GM13977 (cell line): ENCODE results near the gene PARD3.

Source experiments
- DNase-seq: peaks from one replicate; pipeline ENCODE4 v3.0.0; 2012; ENCODE audit warnings: low spot score
- CTCF ChIP-seq: IDR thresholded peaks from 2 replicates; pipeline ENCODE4 v1.5.1; 2012; ENCODE audit warnings: mild to moderate bottlenecking, control low read depth; ENCODE audit not compliant: insufficient read depth; ENCODE audit errors: extremely low read depth, missing control alignments
- in situ Hi-C: fragments of 300-500 bp; cut with MboI; formaldehyde crosslinking; loops from one replicate; pipeline ENCODE4 v1.12.0; 2022; ENCODE audit warnings: low sequenced_read_pairs, low pct_unique_long_range_greater_than_20kb, mixed read lengths, inconsistent platforms; ENCODE audit not compliant: unreplicated experiment

PARD3 gene

GRCh38 chr10:34764472-34764946 lies 50.6 kb downstream of the PARD3 start:
- TF ChIP-seq CTCF: no peak
- no peak for DNase-seq
- in situ Hi-C loops: no loop called here

GRCh38 chr10:34762603-34763299 lies 52.3 kb downstream of the PARD3 start:
- no peak for TF ChIP-seq CTCF
- DNase-seq: no peak
- in situ Hi-C loops: no loop called here

GRCh38 chr10:34762156-34762555 lies 52.9 kb downstream of the PARD3 start:
- in situ Hi-C loops: no loop called here
- no peak for DNase-seq
- no peak for TF ChIP-seq CTCF

- TF ChIP-seq CTCF: no peak
- in situ Hi-C loops: no loop called here
- no peak for DNase-seq
Measured at GRCh38 chr10:34761453-34761852, 53.6 kb downstream of the PARD3 start.

GRCh38 chr10:34760606-34761005 lies 54.5 kb downstream of the PARD3 start:
- in situ Hi-C loops: no loop called here
- no peak for DNase-seq
- no peak for TF ChIP-seq CTCF

- in situ Hi-C loops: no loop called here
- DNase-seq: no peak
- no peak for TF ChIP-seq CTCF
Measured at GRCh38 chr10:34759837-34760215, 55.3 kb downstream of the PARD3 start.
